CD14-positive monocyte (primary cell): ENCODE data around the gene NID1. TPM values are rescaled to one million over a fixed set of nuclear protein-coding genes. Genes with fewer than 3 reads are reported as not detected.
"Not testable (repeated sequence)": the region's sequence is repeated elsewhere in the genome, so short reads cannot be mapped to it uniquely, and the experiment has no call there.

Experiments used
- DNase-seq, 3 donors: peaks; one replicate each; pipeline ENCODE4 v3.0.0-alpha.2; 2011 to 2022
- H2AFZ ChIP-seq: 2 replicates; pipeline ENCODE4 v1.6.0; 2012; ENCODE audit warnings: mild to moderate bottlenecking, low read depth, low read length, inconsistent platforms; ENCODE audit not compliant: insufficient read depth, poor library complexity, severe bottlenecking
- H3K27ac ChIP-seq, 2 donors: 1 replicate in 1 of 2; 2 replicates in 1 of 2; pipeline ENCODE4 v1.5.1; 2012 to 2013; ENCODE audit warnings: low read length in 2 of 2, control low read depth in 1 of 2, inconsistent platforms in 1 of 2, low read depth in 1 of 2, mild to moderate bottlenecking in 1 of 2
- H3K27me3 ChIP-seq, 2 donors: one replicate each; pipeline versions ENCODE4 v1.6.0 to v1.6.1; 2011 to 2013; ENCODE audit warnings: low read length in 2 of 2; ENCODE audit not compliant: control insufficient read depth in 2 of 2, insufficient read depth in 2 of 2
- H3K36me3 ChIP-seq, 2 donors: replicated peaks in 1 of 2; 1 replicate in 1 of 2; 2 replicates in 1 of 2; pipeline versions ENCODE4 v1.5.1 to v1.6.1; 2012 to 2013; ENCODE audit warnings: low read length in 2 of 2, control low read depth in 1 of 2, inconsistent platforms in 1 of 2, mild to moderate bottlenecking in 1 of 2; ENCODE audit not compliant: insufficient read depth in 2 of 2, control insufficient read depth in 1 of 2
- H3K4me1 ChIP-seq, 2 donors: 1 replicate in 1 of 2; 2 replicates in 1 of 2; pipeline versions ENCODE4 v1.5.1 to v1.6.1; 2012 to 2013; ENCODE audit warnings: low read length in 2 of 2, control low read depth in 1 of 2, inconsistent platforms in 1 of 2, mild to moderate bottlenecking in 1 of 2, moderate library complexity in 1 of 2; ENCODE audit not compliant: insufficient read depth in 2 of 2, control insufficient read depth in 1 of 2
- H3K4me2 ChIP-seq: replicated peaks from 2 replicates; pipeline ENCODE3; 2012; ENCODE audit warnings: low read length, moderate library complexity, mild to moderate bottlenecking; ENCODE audit not compliant: poor library complexity, severe bottlenecking; ENCODE audit errors: extremely low read depth
- H3K4me3 ChIP-seq, 3 experiments: fragments of 200-600 bp in 1 of 3; sonication (generic) in 1 of 3; replicated peaks in 1 of 3; 1 replicate in 2 of 3; 2 replicates in 1 of 3; pipeline ENCODE4 v1.5.1; 2011 to 2013; ENCODE audit warnings: low read length in 3 of 3, mild to moderate bottlenecking in 3 of 3, control low read depth in 2 of 3, low read depth in 2 of 3, inconsistent platforms in 1 of 3, moderate library complexity in 1 of 3
- H3K79me2 ChIP-seq: 2 replicates; pipeline ENCODE4 v1.6.0; 2012; ENCODE audit warnings: mild to moderate bottlenecking, control low read depth, inconsistent platforms, low read length, moderate library complexity; ENCODE audit not compliant: insufficient read depth
- H3K9ac ChIP-seq: 2 replicates; pipeline ENCODE4 v1.6.0; 2017; ENCODE audit warnings: low read length, mild to moderate bottlenecking; ENCODE audit not compliant: insufficient read depth, poor library complexity, severe bottlenecking
- H3K9me3 ChIP-seq, 2 donors: replicated peaks in 1 of 2; 1 replicate in 1 of 2; 2 replicates in 1 of 2; pipeline versions ENCODE4 v1.5.1 to v1.6.1; 2012 to 2013; ENCODE audit warnings: low read length in 2 of 2, control low read depth in 1 of 2; ENCODE audit not compliant: control insufficient read depth in 1 of 2, insufficient read depth in 1 of 2
- H4K20me1 ChIP-seq: 2 replicates; pipeline ENCODE4 v1.6.0; 2012; ENCODE audit warnings: mild to moderate bottlenecking, low read length, control low read depth, moderate library complexity; ENCODE audit not compliant: insufficient read depth
- H3K27ac Mint-ChIP-seq, 7 donors: one replicate each; pipeline ENCODE4 v1.8.0; 2020; ENCODE audit warnings: mild to moderate bottlenecking in 7 of 7, mixed read lengths in 7 of 7, moderate library complexity in 6 of 7, inconsistent platforms in 2 of 7
- H3K27me3 Mint-ChIP-seq, 3 donors: one replicate each; pipeline ENCODE4 v1.8.0; 2021 to 2022; ENCODE audit warnings: low read depth in 3 of 3, mild to moderate bottlenecking in 3 of 3, mixed read lengths in 3 of 3, moderate library complexity in 3 of 3, inconsistent platforms in 1 of 3
- H3K36me3 Mint-ChIP-seq, 2 donors: one replicate each; pipeline ENCODE4 v1.8.0; 2020; ENCODE audit warnings: mixed read lengths in 2 of 2, inconsistent platforms in 1 of 2, mild to moderate bottlenecking in 1 of 2
- H3K4me1 Mint-ChIP-seq: one replicate; pipeline ENCODE4 v1.8.0; 2020; ENCODE audit warnings: mild to moderate bottlenecking, mixed read lengths
- H3K4me3 Mint-ChIP-seq, 2 donors: one replicate each; pipeline ENCODE4 v1.8.0; 2020; ENCODE audit warnings: mild to moderate bottlenecking in 2 of 2, mixed read lengths in 2 of 2, moderate library complexity in 1 of 2
- H3K9me3 Mint-ChIP-seq, 7 donors: one replicate each; pipeline ENCODE4 v1.8.0; 2020 to 2022; ENCODE audit warnings: mixed read lengths in 7 of 7, mild to moderate bottlenecking in 6 of 7, moderate library complexity in 6 of 7, inconsistent platforms in 2 of 7
- CTCF ChIP-seq: fragments of 200-600 bp; IDR thresholded peaks from one replicate; pipeline ENCODE4 v1.8.0; 2022; ENCODE audit warnings: antibody characterized with exemption, mild to moderate bottlenecking
- WGBS: methylation state at CpG from one replicate; pipeline ENCODE4 v1.1.5; 2013; ENCODE audit warnings: missing lambda C conversion rate; ENCODE audit not compliant: insufficient coverage; 5-methylcytosine and 5-hydroxymethylcytosine counted together
- intact Hi-C, 2 donors: fragments of 100-400 bp; cut with micrococcal nuclease; formaldehyde crosslinking; loops; one replicate each; pipeline versions ENCODE4 v1.15.0 to v1.15.1; 2023
- polyA plus RNA-seq, 3 donors: library from polyadenylated mRNA; depleted of rRNA in 1 of 3; unstranded in 2 of 3; stranded (reverse) in 1 of 3; fragments of 300-500 nt in 2 of 3; fragments of >200 nt in 1 of 3; fragmentation: Illumina TruSeq in 2 of 3; gene quantifications; 1 replicate in 2 of 3; 2 replicates in 1 of 3; pipeline ENCODE4 v1.2.3, GENCODE V29; 2012 to 2021

Gene NID1
- polyA plus RNA-seq, 3 donors = 6.8 to 19.7 (median 14.4) TPM

- H3K9ac ChIP-seq = peak overlapping the region; percentile 34
- H4K20me1 ChIP-seq = no peaks in the 10 kb centered on the region
- H2AFZ ChIP-seq = no peak overlapping the region
- H3K36me3 ChIP-seq = no peaks in the 10 kb centered on the region
- Mint-ChIP-seq H3K4me3 (peak overlapping the region; percentile 48 to 79), H3K36me3 (peaks cover 0 to 4% of the 10 kb centered on the region in 2 donors), H3K4me1 (peaks cover 33% of the 10 kb centered on the region), H3K9me3 (peaks cover 0 to 9% (median 7%) of the 10 kb centered on the region in 7 donors), H3K27me3 (peaks cover 0 to 3% (median 0%) of the 10 kb centered on the region in 3 donors), H3K27ac (peak overlapping the region; percentile 95 to 99 (median 98))
- H3K4me2 ChIP-seq = peak overlapping the region; percentile 77
- WGBS = 33% methylated on average over 3 of the region's 3 CpGs
- H3K79me2 ChIP-seq = peaks cover 5% of the 10 kb centered on the region
- no peaks in the 10 kb centered on the region for H3K9me3 ChIP-seq
- H3K4me1 ChIP-seq = peaks cover 27 to 41% of the 10 kb centered on the region in 2 donors
- no peaks in the 10 kb centered on the region for H3K27me3 ChIP-seq
- peak in 2 of 3 donors; percentile 59 to 63 for DNase-seq
- peak overlapping the region in 2 of 3 experiments; percentile 35 to 70 for H3K4me3 ChIP-seq
- intact Hi-C loops = loop anchor here (2.0 to 10.0 kb wide), 7 partner anchors 16 to 139 kb away; partner anchors contain the start of gene LYST (in 1 of the 2)
- TF ChIP-seq CTCF = no peak
- H3K27ac ChIP-seq = peak overlapping the region; percentile 95 to 97
These were observed 93.9 kb downstream of the NID1 start for GRCh38 chr1:235971020-235971419.

- Mint-ChIP-seq H3K27ac (peak overlapping the region in 4 of 7 donors; percentile 3 to 80 (median 60)), H3K27me3 (peaks cover 0 to 3% (median 0%) of the 10 kb centered on the region in 3 donors), H3K4me3 (no peak overlapping the region), H3K36me3 (peaks cover 0 to 4% of the 10 kb centered on the region in 2 donors), H3K4me1 (peaks cover 34% of the 10 kb centered on the region), H3K9me3 (peaks cover 3 to 11% (median 7%) of the 10 kb centered on the region in 7 donors)
- Histone ChIP-seq H3K4me2 (no peak overlapping the region), H3K4me1 (peaks cover 27 to 39% of the 10 kb centered on the region in 2 donors), H3K79me2 (peaks cover 5% of the 10 kb centered on the region), H3K27ac (no peak overlapping the region), H3K4me3 (no peak overlapping the region), H3K36me3 (no peaks in the 10 kb centered on the region), H4K20me1 (no peaks in the 10 kb centered on the region), H3K9me3 (no peaks in the 10 kb centered on the region), H2AFZ (no peak overlapping the region), H3K9ac (no peak overlapping the region), H3K27me3 (no peaks in the 10 kb centered on the region)
- no peak for DNase-seq
- no peak for TF ChIP-seq CTCF
- intact Hi-C loops = no loop called here
- WGBS = no CpG with 5 or more reads among the region's 5 CpGs
These were observed 96.1 kb downstream of the NID1 start for GRCh38 chr1:235968831-235969230.

- H3K9me3 ChIP-seq, intact Hi-C loops, H4K20me1 ChIP-seq, H3K27ac ChIP-seq, H3K36me3 Mint-ChIP-seq, H3K4me3 Mint-ChIP-seq, H3K36me3 ChIP-seq, H3K27me3 ChIP-seq, H3K4me3 ChIP-seq, H3K4me2 ChIP-seq, H3K27me3 Mint-ChIP-seq, H3K79me2 ChIP-seq, DNase-seq, H3K9ac ChIP-seq: not testable (repeated sequence)
- Mint-ChIP-seq H3K27ac (peak overlapping the region in 1 of 7 donors; percentile 46), H3K9me3 (peaks cover 3 to 11% (median 7%) of the 10 kb centered on the region in 7 donors), H3K4me1 (peaks cover 36% of the 10 kb centered on the region)
- WGBS = 0% methylated on average over 1 of the region's 5 CpGs
- Histone ChIP-seq H2AFZ (peak overlapping the region; percentile 9), H3K4me1 (peaks cover 21 to 36% of the 10 kb centered on the region in 2 donors)
These were observed 98.8 kb downstream of the NID1 start for GRCh38 chr1:235966134-235966533.
